GM18519 (cell line): ENCODE measurements around the gene GPT2.

ENCODE experiments used
- ATAC-seq: cut with Tn5 transposase; IDR thresholded peaks from one replicate; pipeline ENCODE4 v1.9.1; 2021; ENCODE audit warnings: mild to moderate bottlenecking, moderate library complexity; ENCODE audit not compliant: unreplicated experiment, low FRiP score

GPT2 gene

GRCh38 chr16:46883690-46884512, at the start of gene GPT2:
TSS of gene GPT2 (plus strand) at chr16:46884362. CDS start at chr16:46884716, 354 bp downstream.
- ATAC-seq: peak; percentile 95

GRCh38 chr16:46836534-46837530, 47.3 kb upstream of the GPT2 start:
- no peak for ATAC-seq

- no peak for ATAC-seq
Measured at GRCh38 chr16:46839986-46840443, 44.1 kb upstream of the GPT2 start.

- no peak for ATAC-seq
Measured at GRCh38 chr16:46842192-46842895, 41.8 kb upstream of the GPT2 start.

- ATAC-seq: no peak
Measured at GRCh38 chr16:46843898-46844642, 40.1 kb upstream of the GPT2 start.

GRCh38 chr16:46844771-46845170, 39.4 kb upstream of the GPT2 start:
- no peak for ATAC-seq

GRCh38 chr16:46845952-46846351, 38.2 kb upstream of the GPT2 start:
- no peak for ATAC-seq

GRCh38 chr16:46848768-46849764, 35.1 kb upstream of the GPT2 start:
- ATAC-seq: no peak

- no peak for ATAC-seq
Measured at GRCh38 chr16:46850619-46851555, 33.3 kb upstream of the GPT2 start.

GRCh38 chr16:46852130-46852529, 32.0 kb upstream of the GPT2 start:
- no peak for ATAC-seq

- ATAC-seq: no peak
Measured at GRCh38 chr16:46853713-46854443, 30.3 kb upstream of the GPT2 start.

- no peak for ATAC-seq
Measured at GRCh38 chr16:46854846-46855245, 29.3 kb upstream of the GPT2 start.

- no peak for ATAC-seq
Measured at GRCh38 chr16:46855389-46855788, 28.8 kb upstream of the GPT2 start.

- no peak for ATAC-seq
Measured at GRCh38 chr16:46857368-46857945, 26.7 kb upstream of the GPT2 start.

- ATAC-seq: no peak
Measured at GRCh38 chr16:46858151-46858550, 26.0 kb upstream of the GPT2 start.

GRCh38 chr16:46859719-46860152, 24.4 kb upstream of the GPT2 start:
- ATAC-seq: no peak
